ENCODE results near the gene FRMD4A. TPM values are rescaled to one million over a fixed set of nuclear protein-coding genes. Genes with fewer than 3 reads are reported as not detected.
A peak's percentile ranks its signal among the peaks of the same experiment; 100 is the strongest.

FRMD4A gene
- total and polyA plus RNA-seq, 2 experiments from 2014 or later, result 5.4 to 10.3 TPM

DNA sequence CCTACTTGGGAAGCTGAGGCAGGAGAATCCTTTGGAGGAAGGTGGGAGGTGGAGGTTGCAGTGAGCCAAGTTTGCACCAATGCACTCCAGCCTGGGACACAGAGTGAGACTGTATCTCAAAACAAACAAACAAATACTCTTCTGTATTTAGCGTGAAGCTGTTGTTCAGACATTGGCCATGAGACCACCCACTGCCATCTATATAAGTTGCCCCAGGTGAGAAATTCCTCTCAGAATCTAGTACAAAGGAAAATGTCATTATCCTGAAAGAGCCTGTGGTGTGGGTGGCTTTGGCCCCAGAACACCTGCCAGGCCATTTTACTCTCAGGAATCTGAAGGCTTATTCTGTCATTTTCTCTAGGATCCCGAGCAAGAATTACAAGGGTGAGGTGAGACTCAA lies 4.0 kb upstream of the FRMD4A start:
- Histone ChIP-seq H3K27me3 (no peaks in the 10 kb centered on the region), H3K9me3 (ENCODE audit: low read depth) (no peaks in the 10 kb centered on the region), H3K9me2 (replicated peaks; ENCODE audit: insufficient read depth) (no peaks in the 10 kb centered on the region), H2AFZ (no peak overlapping the region), H3K36me3 (replicated peaks; ENCODE audit: insufficient read depth, low read depth) (no peaks in the 10 kb centered on the region), H3K27ac (no peak overlapping the region), H3K4me2 (no peak overlapping the region), H3K4me1 (ENCODE audit: insufficient read depth) (peaks cover 4% of the 10 kb centered on the region), H3K4me3 (no peak overlapping the region), H4K20me1 (ENCODE audit: insufficient read depth, poor library complexity, severe bottlenecking) (no peaks in the 10 kb centered on the region), H3K79me2 (no peaks in the 10 kb centered on the region)
- TF ChIP-seq, protein P1, sequence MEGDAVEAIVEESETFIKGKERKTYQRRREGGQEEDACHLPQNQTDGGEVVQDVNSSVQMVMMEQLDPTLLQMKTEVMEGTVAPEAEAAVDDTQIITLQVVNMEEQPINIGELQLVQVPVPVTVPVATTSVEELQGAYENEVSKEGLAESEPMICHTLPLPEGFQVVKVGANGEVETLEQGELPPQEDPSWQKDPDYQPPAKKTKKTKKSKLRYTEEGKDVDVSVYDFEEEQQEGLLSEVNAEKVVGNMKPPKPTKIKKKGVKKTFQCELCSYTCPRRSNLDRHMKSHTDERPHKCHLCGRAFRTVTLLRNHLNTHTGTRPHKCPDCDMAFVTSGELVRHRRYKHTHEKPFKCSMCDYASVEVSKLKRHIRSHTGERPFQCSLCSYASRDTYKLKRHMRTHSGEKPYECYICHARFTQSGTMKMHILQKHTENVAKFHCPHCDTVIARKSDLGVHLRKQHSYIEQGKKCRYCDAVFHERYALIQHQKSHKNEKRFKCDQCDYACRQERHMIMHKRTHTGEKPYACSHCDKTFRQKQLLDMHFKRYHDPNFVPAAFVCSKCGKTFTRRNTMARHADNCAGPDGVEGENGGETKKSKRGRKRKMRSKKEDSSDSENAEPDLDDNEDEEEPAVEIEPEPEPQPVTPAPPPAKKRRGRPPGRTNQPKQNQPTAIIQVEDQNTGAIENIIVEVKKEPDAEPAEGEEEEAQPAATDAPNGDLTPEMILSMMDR (IDR thresholded peaks at IDR 0.05; ENCODE audit: poor library complexity), result no peak
- no peak for TF ChIP-seq EZH2 (IDR thresholded peaks at IDR 0.05; ENCODE audit: borderline replicate concordance)
- TF ChIP-seq EZH2phosphoT487 (IDR thresholded peaks at IDR 0.05; ENCODE audit: low read depth, severe bottlenecking, unreplicated experiment), result no peak
- WGBS (ENCODE audit: low lambda C conversion rate, missing lambda C conversion rate), result 71% methylated on average over 2 of the region's 2 CpGs
- DNase-seq (ENCODE audit: low spot score), result no peak

DNA sequence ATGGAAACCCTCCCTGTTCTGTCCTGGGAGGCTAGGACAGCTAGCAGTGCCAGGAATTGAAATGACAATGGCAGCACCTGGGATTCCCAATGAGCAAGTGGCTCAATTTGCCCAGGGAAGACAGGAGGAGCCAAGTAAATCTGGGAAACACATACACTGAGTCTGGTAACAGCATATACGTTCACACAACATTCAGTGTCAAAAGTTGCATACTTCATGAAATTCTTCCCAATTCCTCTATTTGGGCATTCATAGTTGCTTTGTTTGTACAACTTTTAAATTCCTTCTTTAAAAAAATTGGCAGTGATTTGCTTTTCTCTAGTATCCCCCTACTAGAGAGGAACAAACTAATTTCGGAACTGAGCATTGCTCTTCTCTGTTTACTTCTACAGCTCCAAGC lies 2.9 kb upstream of the FRMD4A start:
- Histone ChIP-seq H4K20me1 (ENCODE audit: insufficient read depth, poor library complexity, severe bottlenecking) (no peaks in the 10 kb centered on the region), H3K27ac (no peak overlapping the region), H3K27me3 (no peaks in the 10 kb centered on the region), H3K4me3 (no peak overlapping the region), H3K36me3 (replicated peaks; ENCODE audit: insufficient read depth, low read depth) (no peaks in the 10 kb centered on the region), H3K9me3 (ENCODE audit: low read depth) (no peaks in the 10 kb centered on the region), H3K4me1 (ENCODE audit: insufficient read depth) (peaks cover 4% of the 10 kb centered on the region), H2AFZ (no peak overlapping the region), H3K79me2 (no peaks in the 10 kb centered on the region), H3K4me2 (no peak overlapping the region), H3K9me2 (replicated peaks; ENCODE audit: insufficient read depth) (no peaks in the 10 kb centered on the region)
- WGBS (ENCODE audit: low lambda C conversion rate, missing lambda C conversion rate), result 87% methylated on average over 2 of the region's 2 CpGs
- no peak for TF ChIP-seq EZH2phosphoT487 (IDR thresholded peaks at IDR 0.05; ENCODE audit: low read depth, severe bottlenecking, unreplicated experiment)
- TF ChIP-seq, protein P1 (IDR thresholded peaks at IDR 0.05; ENCODE audit: poor library complexity), result no peak
- no peak for TF ChIP-seq EZH2 (IDR thresholded peaks at IDR 0.05; ENCODE audit: borderline replicate concordance)
- no peak for DNase-seq (ENCODE audit: low spot score)

DNA sequence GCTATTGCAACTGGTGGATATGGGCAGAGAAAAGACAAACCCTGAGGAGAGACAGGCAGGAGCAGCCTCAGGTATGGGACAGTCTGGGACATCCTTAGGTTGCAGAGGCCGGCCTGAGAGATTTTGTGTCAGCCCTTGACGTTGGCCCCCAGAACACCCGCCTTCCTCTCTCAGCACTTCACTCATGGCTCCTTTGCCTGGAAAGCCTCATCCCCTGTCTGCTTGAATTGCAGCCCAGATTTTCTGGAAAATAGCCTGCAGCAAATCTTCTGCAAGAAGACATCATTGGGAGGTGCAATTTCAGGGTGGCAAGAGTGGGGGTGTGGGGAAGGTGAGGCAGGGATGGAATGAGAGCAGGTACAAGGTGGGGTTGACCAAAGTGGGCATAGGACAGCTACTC lies 2.2 kb upstream of the FRMD4A start:
- no peak overlapping the region for H3K27ac ChIP-seq
- no peaks in the 10 kb centered on the region for H4K20me1 ChIP-seq (ENCODE audit: insufficient read depth, poor library complexity, severe bottlenecking)
- H2AFZ ChIP-seq, result no peak overlapping the region
- no peaks in the 10 kb centered on the region for H3K4me1 ChIP-seq (ENCODE audit: insufficient read depth)
- 73% methylated on average over 3 of the region's 3 CpGs for WGBS (ENCODE audit: low lambda C conversion rate, missing lambda C conversion rate)
- no peaks in the 10 kb centered on the region for H3K9me3 ChIP-seq (ENCODE audit: low read depth)
- no peaks in the 10 kb centered on the region for H3K9me2 ChIP-seq (replicated peaks; ENCODE audit: insufficient read depth)
- no peaks in the 10 kb centered on the region for H3K79me2 ChIP-seq
- H3K36me3 ChIP-seq (replicated peaks; ENCODE audit: insufficient read depth, low read depth), result no peaks in the 10 kb centered on the region
- H3K4me2 ChIP-seq, result no peak overlapping the region
- DNase-seq (ENCODE audit: low spot score), result no peak
- H3K27me3 ChIP-seq, result no peaks in the 10 kb centered on the region
- TF ChIP-seq EZH2phosphoT487 (IDR thresholded peaks at IDR 0.05; ENCODE audit: low read depth, severe bottlenecking, unreplicated experiment), result no peak
- TF ChIP-seq, protein P1 (IDR thresholded peaks at IDR 0.05; ENCODE audit: poor library complexity), result no peak
- no peak for TF ChIP-seq EZH2 (IDR thresholded peaks at IDR 0.05; ENCODE audit: borderline replicate concordance)
- no peak overlapping the region for H3K4me3 ChIP-seq

DNA sequence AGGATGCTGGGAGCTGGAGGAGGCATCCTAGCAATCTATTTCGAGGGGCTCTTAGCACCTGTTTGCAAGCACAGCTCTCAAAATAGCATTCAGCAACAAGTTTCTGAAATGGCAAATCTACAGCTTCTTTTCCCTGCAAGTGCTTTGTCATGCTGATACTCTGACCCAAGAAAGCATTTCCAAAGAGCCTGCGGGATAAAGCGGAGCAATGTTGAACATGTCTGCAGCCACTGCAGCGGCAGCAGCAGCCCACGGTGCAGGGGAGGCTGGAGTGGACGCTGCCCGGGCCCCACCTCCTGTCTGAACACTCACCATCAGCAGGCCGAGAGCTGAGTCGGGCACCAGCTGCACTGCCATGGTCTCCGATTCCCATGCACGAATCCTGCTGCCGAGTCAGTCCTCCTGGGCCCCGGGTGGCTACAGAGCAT lies 964 bp downstream of the FRMD4A start:
- Histone ChIP-seq H3K36me3 (replicated peaks; ENCODE audit: insufficient read depth, low read depth) (no peaks in the 10 kb centered on the region), H4K20me1 (ENCODE audit: insufficient read depth, poor library complexity, severe bottlenecking) (no peaks in the 10 kb centered on the region), H3K4me3 (no peak overlapping the region), H3K27ac (no peak overlapping the region), H3K4me1 (ENCODE audit: insufficient read depth) (no peaks in the 10 kb centered on the region), H3K9me3 (ENCODE audit: low read depth) (no peaks in the 10 kb centered on the region), H3K4me2 (peak overlapping the region; percentile 59), H2AFZ (no peak overlapping the region), H3K79me2 (no peaks in the 10 kb centered on the region), H3K9me2 (replicated peaks; ENCODE audit: insufficient read depth) (no peaks in the 10 kb centered on the region), H3K27me3 (no peaks in the 10 kb centered on the region)
- DNase-seq (ENCODE audit: low spot score), result no peak
- WGBS (ENCODE audit: low lambda C conversion rate, missing lambda C conversion rate), result 46% methylated on average over 13 of the region's 13 CpGs
- TF ChIP-seq EZH2phosphoT487 (IDR thresholded peaks at IDR 0.05; ENCODE audit: low read depth, severe bottlenecking, unreplicated experiment) (no peak), EZH2 (IDR thresholded peaks at IDR 0.05; ENCODE audit: borderline replicate concordance) (no peak)
- TF ChIP-seq, protein P1 (IDR thresholded peaks at IDR 0.05; ENCODE audit: poor library complexity), result no peak

All from hepatocyte (in vitro differentiated cells).